ENCODE results near the gene CLCN7. TPM values are rescaled to one million over a fixed set of nuclear protein-coding genes. Genes with fewer than 3 reads are reported as not detected.

The CLCN7 gene
- total RNA-seq, 3 donors from 2014 or later, result 59.3 to 98.1 (median 59.8) TPM

GRCh38 chr16:1403036-1403435, 71.8 kb downstream of the CLCN7 start:
- Histone ChIP-seq H3K4me3 (no peak overlapping the region), H3K36me3 (ENCODE audit: low read depth) (peaks cover 4% of the 10 kb centered on the region), H3K4me1 (ENCODE audit: low read depth) (no peaks in the 10 kb centered on the region), H3K9me3 (no peaks in the 10 kb centered on the region)
- ATAC-seq (no peak), DNase-seq (no peak)
- no peak for TF ChIP-seq CTCF (IDR thresholded peaks at IDR 0.05)
- intact Hi-C loops (cut with DNase I, micrococcal nuclease), result no loop called here

GRCh38 chr16:1401758-1402154, 73.1 kb downstream of the CLCN7 start:
- no peak for TF ChIP-seq CTCF (IDR thresholded peaks at IDR 0.05)

GRCh38 chr16:1401061-1401757, 73.6 kb downstream of the CLCN7 start:
- Histone ChIP-seq H3K4me3 (no peak overlapping the region), H3K4me1 (ENCODE audit: low read depth) (no peaks in the 10 kb centered on the region), H3K9me3 (no peaks in the 10 kb centered on the region), H3K36me3 (ENCODE audit: low read depth) (peaks cover 4% of the 10 kb centered on the region)
- ATAC-seq (no peak), DNase-seq (no peak)
- TF ChIP-seq CTCF (IDR thresholded peaks at IDR 0.05), result no peak
- intact Hi-C loops (cut with DNase I, micrococcal nuclease), result no loop called here

More at GRCh38 chr16:1401758-1402154, 73.1 kb downstream of the CLCN7 start:
- Histone ChIP-seq H3K4me1 (ENCODE audit: low read depth) (no peaks in the 10 kb centered on the region), H3K4me3 (no peak overlapping the region), H3K36me3 (ENCODE audit: low read depth) (peaks cover 4% of the 10 kb centered on the region), H3K9me3 (no peaks in the 10 kb centered on the region)
- no peak for DNase-seq
- intact Hi-C loops (cut with DNase I, micrococcal nuclease), result no loop called here
- no peak for ATAC-seq

GRCh38 chr16:1398826-1399581, 75.8 kb downstream of the CLCN7 start:
- Histone ChIP-seq H3K36me3 (ENCODE audit: low read depth) (peaks cover 4% of the 10 kb centered on the region), H3K9me3 (no peaks in the 10 kb centered on the region), H3K4me3 (no peak overlapping the region), H3K4me1 (ENCODE audit: low read depth) (no peaks in the 10 kb centered on the region)
- intact Hi-C loops (cut with DNase I, micrococcal nuclease), result no loop called here
- DNase-seq (no peak), ATAC-seq (no peak)
- TF ChIP-seq CTCF (IDR thresholded peaks at IDR 0.05), result no peak

- Histone ChIP-seq H3K36me3 (ENCODE audit: low read depth) (peaks cover 4% of the 10 kb centered on the region), H3K4me3 (no peak overlapping the region), H3K9me3 (no peaks in the 10 kb centered on the region), H3K4me1 (ENCODE audit: low read depth) (no peaks in the 10 kb centered on the region)
- ATAC-seq (no peak), DNase-seq (no peak)
- no peak for TF ChIP-seq CTCF (IDR thresholded peaks at IDR 0.05)
- intact Hi-C loops (cut with DNase I, micrococcal nuclease), result no loop called here
Observed at GRCh38 chr16:1398351-1398750, 76.5 kb downstream of the CLCN7 start.

Measured in mucosa of descending colon (tissue), 3 donors.